Measurements from ENCODE around the gene OSBPL2. TPM values are rescaled to one million over a fixed set of nuclear protein-coding genes. Genes with fewer than 3 reads are reported as not detected.

OSBPL2 gene
- total RNA-seq, 1 experiment from 2014 or later, result 36.9 TPM

- Histone ChIP-seq H4K20me1 (ENCODE audit: insufficient read depth) (no peaks in the 10 kb centered on the region), H3K79me2 (ENCODE audit: insufficient read depth, low read length) (no peaks in the 10 kb centered on the region), H3K36me3 (ENCODE audit: control insufficient read depth in 1 of 2, insufficient read depth in 2 of 2, low read length in 2 of 2) (peaks cover 0 to 2% of the 10 kb centered on the region in 2 experiments; a peak in 1 of 4 replicates), H3K4me3 (replicated peaks in 1 of 2; ENCODE audit: low read depth in 1 of 2, low read length in 2 of 2) (no peak overlapping the region), H3K27ac (ENCODE audit: low read depth, low read length) (no peak overlapping the region), H3K9me2 (ENCODE audit: insufficient read depth) (no peaks in the 10 kb centered on the region), H3K9ac (ENCODE audit: low read length) (no peak overlapping the region), H3K9me3 (ENCODE audit: control insufficient read depth in 1 of 2, insufficient read depth in 1 of 2, low read depth in 1 of 2, low read length in 2 of 2) (no peaks in the 10 kb centered on the region), H3K27me3 (ENCODE audit: insufficient read depth, low read length) (peaks cover 11% of the 10 kb centered on the region; the same call in 1 of the 2 replicates), H2AFZ (ENCODE audit: low read depth, low read length, poor library complexity, severe bottlenecking) (no peak overlapping the region), H3K4me2 (ENCODE audit: low read length) (no peak overlapping the region), H3K4me1 (ENCODE audit: control insufficient read depth in 1 of 2, insufficient read depth in 2 of 2, low read length in 2 of 2) (peaks cover 0 to 5% of the 10 kb centered on the region in 2 experiments; a peak in 1 of 4 replicates)
- ChIA-PET POLR2A (no interaction called here), CTCF (no interaction called here), RAD21 (ENCODE audit: low non-redundant PET in 1 of 2, low total read pairs in 2 of 2, uncharacterized antibody in 2 of 2, unreplicated experiment in 2 of 2) (no interaction called here)
- ATAC-seq (no peak), DNase-seq (ENCODE audit: low read depth, low spot score) (no peak)
- TF ChIP-seq POLR2AphosphoS5 (IDR thresholded peaks at IDR 0.05; ENCODE audit: low read depth, low read length), result no peak
- no peak for TF ChIP-seq POLR2A (IDR thresholded peaks at IDR 0.05; ENCODE audit: borderline replicate concordance, extremely low read depth, insufficient read depth, insufficient read length)
- no peak for TF ChIP-seq EZH2 (IDR thresholded peaks at IDR 0.05)
- no peak for TF ChIP-seq JUND (IDR thresholded peaks at IDR 0.05)
- TF ChIP-seq SRF (IDR thresholded peaks at IDR 0.05; ENCODE audit: low read depth), result no peak
- TF ChIP-seq ATF3 (IDR thresholded peaks at IDR 0.05), result no peak
- TF ChIP-seq SIN3A (IDR thresholded peaks at IDR 0.05; ENCODE audit: low read depth), result no peak
- no TSS peak for BruUV-seq (replicated peaks)
- intact Hi-C loops (cut with micrococcal nuclease), result no loop called here
Observed at GRCh38 chr20:62211216-62211615, 27.1 kb upstream of the OSBPL2 start.

GRCh38 chr20:62211769-62212288 is 26.5 kb upstream of the OSBPL2 start:
- H3K4me2 ChIP-seq (ENCODE audit: low read length), result no peak overlapping the region
- no peaks in the 10 kb centered on the region for H3K36me3 ChIP-seq (ENCODE audit: control insufficient read depth in 1 of 2, insufficient read depth in 2 of 2, low read length in 2 of 2)
- no peak for DNase-seq (ENCODE audit: low read depth, low spot score)
- ChIA-PET RAD21 (ENCODE audit: low non-redundant PET in 1 of 2, low total read pairs in 2 of 2, uncharacterized antibody in 2 of 2, unreplicated experiment in 2 of 2) (no interaction called here), POLR2A (no interaction called here), CTCF (no interaction called here)
- H3K4me3 ChIP-seq (replicated peaks in 1 of 2; ENCODE audit: low read depth in 1 of 2, low read length in 2 of 2), result no peak overlapping the region
- no peak for ATAC-seq
- BruUV-seq (replicated peaks), result no TSS peak
- peaks cover 0 to 5% of the 10 kb centered on the region in 2 experiments; a peak in 1 of 4 replicates for H3K4me1 ChIP-seq (ENCODE audit: control insufficient read depth in 1 of 2, insufficient read depth in 2 of 2, low read length in 2 of 2)
- intact Hi-C loops (cut with micrococcal nuclease), result no loop called here
- no peaks in the 10 kb centered on the region for H3K79me2 ChIP-seq (ENCODE audit: insufficient read depth, low read length)
- H3K9me2 ChIP-seq (ENCODE audit: insufficient read depth), result no peaks in the 10 kb centered on the region
- H4K20me1 ChIP-seq (ENCODE audit: insufficient read depth), result no peaks in the 10 kb centered on the region
- no peak for TF ChIP-seq SIN3A (IDR thresholded peaks at IDR 0.05; ENCODE audit: low read depth)
- TF ChIP-seq SP1 (IDR thresholded peaks at IDR 0.05; ENCODE audit: low read depth), result no peak
- TF ChIP-seq MAX (IDR thresholded peaks at IDR 0.05), result no peak
- no peak for TF ChIP-seq CTCF (IDR thresholded peaks at IDR 0.05 in 2 of 3, conservative IDR thresholded peaks at IDR 0.05 in 1 of 3; ENCODE audit: borderline replicate concordance in 1 of 3, insufficient read depth in 1 of 3, low read depth in 2 of 3, low read length in 2 of 3)
- TF ChIP-seq EZH2phosphoT487 (IDR thresholded peaks at IDR 0.05; ENCODE audit: borderline replicate concordance), result no peak
- no peak for TF ChIP-seq REST (IDR thresholded peaks at IDR 0.05; ENCODE audit: low read depth)
- no peak for TF ChIP-seq EZH2 (IDR thresholded peaks at IDR 0.05)
- TF ChIP-seq CBX3 (IDR thresholded peaks at IDR 0.05; ENCODE audit: low read depth), result no peak
- no peak overlapping the region for H2AFZ ChIP-seq (ENCODE audit: low read depth, low read length, poor library complexity, severe bottlenecking)
- no peak overlapping the region for H3K27ac ChIP-seq (ENCODE audit: low read depth, low read length)
- no peaks in the 10 kb centered on the region for H3K9me3 ChIP-seq (ENCODE audit: control insufficient read depth in 1 of 2, insufficient read depth in 1 of 2, low read depth in 1 of 2, low read length in 2 of 2)
- peaks cover 11% of the 10 kb centered on the region; the same call in 1 of the 2 replicates for H3K27me3 ChIP-seq (ENCODE audit: insufficient read depth, low read length)
- H3K9ac ChIP-seq (ENCODE audit: low read length), result no peak overlapping the region

All from HCT116 (cell line).